Testis (tissue), 3 donors: Measurements from ENCODE around the gene ESCO1. TPM values are rescaled to one million over a fixed set of nuclear protein-coding genes. Genes with fewer than 3 reads are reported as not detected.

Experiments
- DNase-seq: peaks from one replicate; pipeline ENCODE4 v3.0.0-alpha.2; 2019
- H3K27ac ChIP-seq, 2 donors: fragments of 200-600 bp; sonication (generic); one replicate each; pipeline ENCODE4 v1.5.1; 2019
- H3K27me3 ChIP-seq: fragments of 200-600 bp; sonication (generic); one replicate; pipeline ENCODE4 v1.5.1; 2019
- H3K36me3 ChIP-seq: fragments of 200-600 bp; sonication (generic); one replicate; pipeline ENCODE4 v1.5.1; 2017; ENCODE audit warnings: low read depth; ENCODE audit errors: missing control alignments
- H3K4me1 ChIP-seq: fragments of 200-600 bp; sonication (generic); one replicate; pipeline ENCODE4 v1.5.1; 2019
- H3K4me3 ChIP-seq, 2 donors: fragments of 200-600 bp; sonication (generic); one replicate each; pipeline ENCODE4 v1.5.1; 2017 to 2019
- H3K9me3 ChIP-seq: fragments of 200-600 bp; sonication (generic); one replicate; pipeline ENCODE4 v1.5.1; 2017
- POLR2A ChIP-seq: fragments of 450-650 bp; IDR thresholded peaks from one replicate; pipeline ENCODE4 v1.6.1; 2017; ENCODE audit warnings: antibody characterized with exemption, mild to moderate bottlenecking, moderate library complexity
- WGBS, 2 donors: methylation state at CpG; one replicate each; pipeline ENCODE4 v1.1.5; 2018; 5-methylcytosine and 5-hydroxymethylcytosine counted together
- intact Hi-C: fragments of 100-400 bp; cut with DNase I; formaldehyde crosslinking; loops from one replicate; pipeline ENCODE4 v1.15.1; 2023; ENCODE audit warnings: low total_unique reads
- polyA plus RNA-seq: library from polyadenylated mRNA; stranded (reverse); fragments of 350-450 nt; fragmentation: Illumina TruSeq; extraction: RNeasy Lipid Tissue Mini Kit (QIAGEN cat#74804); gene quantifications from one replicate; pipeline ENCODE4 v1.2.3, GENCODE V29; 2014; ENCODE audit warnings: low read depth, low replicate concordance; ENCODE audit not compliant: insufficient read depth
- total RNA-seq, 2 donors: library from RNA; depleted of rRNA; stranded (reverse); fragments of >200 nt; gene quantifications; one replicate each; pipeline ENCODE4 v1.2.3, GENCODE V29; 2016
- TF ChIP-seq, protein P1 (sequence below), 3 experiments: fragments of 450-650 bp in 2 of 3; fragments of 200-600 bp in 1 of 3; sonication (generic) in 1 of 3; IDR thresholded peaks; one replicate each; pipeline ENCODE4 v1.5.1; 2016 to 2019; ENCODE audit warnings: antibody characterized with exemption in 3 of 3, mild to moderate bottlenecking in 2 of 3, moderate library complexity in 1 of 3

The ESCO1 gene
- total and polyA plus RNA-seq, 3 donors from 2014 or later, result 13.1 to 55.9 (median 43.0) TPM

DNA sequence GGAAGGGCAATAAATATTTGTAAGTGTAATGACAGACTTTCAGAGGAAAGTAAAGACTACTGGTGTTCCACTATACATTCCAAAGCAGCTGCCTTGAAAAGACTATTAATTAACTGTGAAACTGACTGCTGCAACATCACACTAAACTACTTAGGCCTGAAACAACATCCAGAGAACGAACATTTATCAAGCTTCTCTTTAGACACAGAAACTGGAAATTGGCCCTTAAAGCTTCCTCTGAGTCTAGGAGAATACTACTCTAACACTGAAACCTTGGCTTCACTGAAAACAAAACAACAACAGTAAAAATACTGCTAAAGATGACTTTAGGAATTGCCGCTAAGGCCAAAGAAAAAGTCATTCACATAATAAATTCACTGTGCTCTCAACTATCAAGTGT lies 74.6 kb downstream of the ESCO1 start:
- WGBS, 2 donors, result 67 to 70% methylated on average over 2 of the region's 2 CpGs
- no peak for TF ChIP-seq POLR2A
- TF ChIP-seq, protein P1, sequence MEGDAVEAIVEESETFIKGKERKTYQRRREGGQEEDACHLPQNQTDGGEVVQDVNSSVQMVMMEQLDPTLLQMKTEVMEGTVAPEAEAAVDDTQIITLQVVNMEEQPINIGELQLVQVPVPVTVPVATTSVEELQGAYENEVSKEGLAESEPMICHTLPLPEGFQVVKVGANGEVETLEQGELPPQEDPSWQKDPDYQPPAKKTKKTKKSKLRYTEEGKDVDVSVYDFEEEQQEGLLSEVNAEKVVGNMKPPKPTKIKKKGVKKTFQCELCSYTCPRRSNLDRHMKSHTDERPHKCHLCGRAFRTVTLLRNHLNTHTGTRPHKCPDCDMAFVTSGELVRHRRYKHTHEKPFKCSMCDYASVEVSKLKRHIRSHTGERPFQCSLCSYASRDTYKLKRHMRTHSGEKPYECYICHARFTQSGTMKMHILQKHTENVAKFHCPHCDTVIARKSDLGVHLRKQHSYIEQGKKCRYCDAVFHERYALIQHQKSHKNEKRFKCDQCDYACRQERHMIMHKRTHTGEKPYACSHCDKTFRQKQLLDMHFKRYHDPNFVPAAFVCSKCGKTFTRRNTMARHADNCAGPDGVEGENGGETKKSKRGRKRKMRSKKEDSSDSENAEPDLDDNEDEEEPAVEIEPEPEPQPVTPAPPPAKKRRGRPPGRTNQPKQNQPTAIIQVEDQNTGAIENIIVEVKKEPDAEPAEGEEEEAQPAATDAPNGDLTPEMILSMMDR (IDR thresholded peaks at IDR 0.05), result no peak
- no peak overlapping the region for H3K4me3 ChIP-seq
- H3K9me3 ChIP-seq, result no peaks in the 10 kb centered on the region
- no peak overlapping the region for H3K27ac ChIP-seq
- no peaks in the 10 kb centered on the region for H3K36me3 ChIP-seq
- H3K4me1 ChIP-seq, result peaks cover 3% of the 10 kb centered on the region
- no peaks in the 10 kb centered on the region for H3K27me3 ChIP-seq
- intact Hi-C loops, result no loop called here
- no peak for DNase-seq

DNA sequence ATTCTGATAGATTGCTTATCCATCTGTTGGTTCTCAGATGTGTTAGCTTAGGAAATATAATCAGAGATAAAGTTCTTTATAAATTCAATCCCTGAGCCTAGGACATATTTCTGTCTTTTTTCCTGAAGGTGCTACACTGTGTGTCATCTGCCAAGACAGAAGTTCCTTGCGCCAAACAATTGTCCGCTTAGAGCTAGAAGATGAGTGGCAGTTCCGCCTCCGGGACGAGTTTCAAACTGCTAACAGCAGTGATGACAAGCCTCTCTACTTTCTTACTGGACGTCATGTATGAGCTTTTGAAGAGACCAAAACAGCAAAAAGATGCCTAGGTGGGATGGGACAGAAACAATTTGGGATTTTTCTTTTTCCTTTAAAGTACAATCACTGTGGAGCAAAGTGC lies 78.0 kb downstream of the ESCO1 start:
- WGBS, 2 donors, result 90 to 91% methylated on average over 6 of the region's 6 CpGs
- H3K4me3 ChIP-seq, result no peak overlapping the region

DNA sequence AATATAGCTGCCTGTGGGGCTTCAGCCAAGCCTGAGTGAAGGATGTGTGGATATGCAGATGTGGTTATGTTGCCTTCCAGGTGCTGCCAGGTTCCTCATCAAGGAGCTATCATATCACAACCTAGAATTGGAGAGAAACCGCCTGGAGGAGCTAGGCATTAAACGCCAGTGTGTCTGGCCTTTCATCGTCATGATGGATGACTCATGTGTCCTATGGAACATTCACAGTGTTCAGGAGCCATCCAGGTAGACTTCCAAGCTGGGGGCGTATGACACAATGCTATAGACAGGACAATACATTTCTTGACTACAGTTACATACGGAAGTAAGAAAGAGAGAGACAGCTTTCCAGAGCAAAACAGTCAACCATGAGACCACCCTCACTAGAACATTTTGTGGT lies 86.8 kb downstream of the ESCO1 start:
- H3K9me3 ChIP-seq, result no peaks in the 10 kb centered on the region
- no peaks in the 10 kb centered on the region for H3K27me3 ChIP-seq
- TF ChIP-seq POLR2A, result no peak
- TF ChIP-seq, protein P1 (IDR thresholded peaks at IDR 0.05), result no peak
- intact Hi-C loops, result no loop called here
- 87 to 96% methylated on average over 5 of the region's 5 CpGs for WGBS, 2 donors
- DNase-seq, result no peak
- H3K27ac ChIP-seq, result no peak overlapping the region
- H3K36me3 ChIP-seq, result no peaks in the 10 kb centered on the region
- H3K4me3 ChIP-seq, result no peak overlapping the region
- H3K4me1 ChIP-seq, result peaks cover 5% of the 10 kb centered on the region

More for the DNA sequence above, 78.0 kb downstream of the ESCO1 start:
- no peaks in the 10 kb centered on the region for H3K9me3 ChIP-seq
- H3K27me3 ChIP-seq, result no peaks in the 10 kb centered on the region
- TF ChIP-seq POLR2A, result no peak
- TF ChIP-seq, protein P1 (IDR thresholded peaks at IDR 0.05), result no peak
- no peak for DNase-seq
- no peak overlapping the region for H3K27ac ChIP-seq
- H3K36me3 ChIP-seq, result no peaks in the 10 kb centered on the region
- peaks cover 3% of the 10 kb centered on the region for H3K4me1 ChIP-seq
- intact Hi-C loops, result no loop called here

DNA sequence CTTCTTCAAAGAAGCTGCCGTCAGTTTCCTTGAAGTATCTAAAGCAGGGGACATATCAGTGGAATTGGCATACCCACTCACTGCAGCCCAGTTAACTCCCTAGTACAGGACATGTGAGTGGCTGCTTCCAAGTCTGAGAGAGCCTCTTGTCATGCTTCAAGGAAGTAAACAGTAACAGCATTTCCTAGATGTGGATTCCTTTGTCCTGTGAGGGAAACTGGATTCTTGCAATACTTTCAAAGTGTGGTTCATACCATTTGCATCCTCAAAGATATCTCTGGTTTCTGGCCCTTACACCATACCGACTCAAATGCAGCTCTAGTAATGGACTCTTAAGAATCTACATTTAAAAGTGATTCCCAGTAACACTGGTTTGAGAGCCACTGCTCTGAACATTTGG lies 87.2 kb downstream of the ESCO1 start:
- H3K9me3 ChIP-seq, result no peaks in the 10 kb centered on the region
- H3K36me3 ChIP-seq, result no peaks in the 10 kb centered on the region
- intact Hi-C loops, result no loop called here
- H3K4me1 ChIP-seq, result peaks cover 5% of the 10 kb centered on the region
- TF ChIP-seq POLR2A, result no peak
- TF ChIP-seq, protein P1 (IDR thresholded peaks at IDR 0.05), result no peak
- no peaks in the 10 kb centered on the region for H3K27me3 ChIP-seq
- 77 to 91% methylated on average over 2 of the region's 2 CpGs for WGBS, 2 donors
- no peak overlapping the region for H3K4me3 ChIP-seq
- no peak for DNase-seq
- H3K27ac ChIP-seq, result no peak overlapping the region

DNA sequence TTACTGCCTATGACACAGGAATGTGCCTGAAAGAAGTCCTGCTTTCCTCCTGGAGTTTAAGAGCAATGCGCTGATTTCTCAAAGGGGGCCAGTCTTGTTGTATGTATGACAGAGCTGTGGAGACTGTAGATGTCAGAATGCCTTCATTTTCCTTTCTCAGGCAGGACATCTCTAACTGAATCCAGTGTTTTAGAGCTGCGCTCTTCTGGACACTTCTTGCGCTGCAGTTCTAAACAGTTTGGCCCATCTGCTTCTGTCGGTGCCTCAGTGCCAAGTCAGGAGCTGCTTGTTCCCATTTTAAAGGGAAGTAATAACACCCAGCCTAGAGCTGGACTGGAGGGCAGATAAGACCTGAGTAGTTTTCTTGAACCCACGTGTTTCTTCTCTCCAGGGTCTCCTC lies 91.4 kb downstream of the ESCO1 start:
- Histone ChIP-seq H3K27ac (no peak overlapping the region), H3K4me3 (no peak overlapping the region), H3K27me3 (no peaks in the 10 kb centered on the region), H3K36me3 (no peaks in the 10 kb centered on the region), H3K4me1 (no peaks in the 10 kb centered on the region), H3K9me3 (no peaks in the 10 kb centered on the region)
- no peak for DNase-seq
- intact Hi-C loops, result no loop called here
- TF ChIP-seq POLR2A, result no peak
- TF ChIP-seq, protein P1 (IDR thresholded peaks at IDR 0.05), result no peak
- WGBS, 2 donors, result 72 to 82% methylated on average over 5 of the region's 5 CpGs
